ENCODE data around the gene RHCG. TPM values are rescaled to one million over a fixed set of nuclear protein-coding genes. Genes with fewer than 3 reads are reported as not detected.
A peak's percentile ranks its signal among the peaks of the same experiment; 100 is the strongest.

Gene RHCG
- total and polyA plus RNA-seq, 8 donors = 2.2 to 3.1 (median 2.6) TPM; not detected in 2

- intact Hi-C loops (cut with DNase I) = no loop called here
- TF ChIP-seq CTCF (IDR thresholded peaks at IDR 0.05) = no peak
- no peak overlapping the region for H3K4me3 ChIP-seq
- no peak overlapping the region for H3K27ac ChIP-seq
- H3K27me3 ChIP-seq = peaks cover 0 to 82% of the 10 kb centered on the region in 2 donors
- DNase-seq = no peak
- no peaks in the 10 kb centered on the region for H3K9me3 ChIP-seq
- H3K4me1 ChIP-seq = no peaks in the 10 kb centered on the region
- no peaks in the 10 kb centered on the region for H3K36me3 ChIP-seq
- no peak for ATAC-seq
Observed at GRCh38 chr15:89480505-89480904, 15.9 kb downstream of the RHCG start.

- no peak for ATAC-seq
- no peaks in the 10 kb centered on the region for H3K4me1 ChIP-seq
- no peak overlapping the region for H3K4me3 ChIP-seq
- peaks cover 0 to 71% of the 10 kb centered on the region in 2 donors for H3K27me3 ChIP-seq
- no peak overlapping the region for H3K27ac ChIP-seq
- DNase-seq = no peak
- no peak for TF ChIP-seq CTCF (IDR thresholded peaks at IDR 0.05)
- no peaks in the 10 kb centered on the region for H3K9me3 ChIP-seq
- no peaks in the 10 kb centered on the region for H3K36me3 ChIP-seq
- intact Hi-C loops (cut with DNase I) = no loop called here
Observed at GRCh38 chr15:89479173-89479572, 17.2 kb downstream of the RHCG start.

GRCh38 chr15:89477411-89478242, 18.8 kb downstream of the RHCG start:
- Histone ChIP-seq H3K9me3 (no peaks in the 10 kb centered on the region), H3K4me3 (no peak overlapping the region), H3K36me3 (no peaks in the 10 kb centered on the region), H3K27me3 (peaks cover 0 to 69% of the 10 kb centered on the region in 2 donors), H3K4me1 (no peaks in the 10 kb centered on the region), H3K27ac (no peak overlapping the region)
- intact Hi-C loops (cut with DNase I) = no loop called here
- ATAC-seq (no peak), DNase-seq (no peak)
- no peak for TF ChIP-seq CTCF (IDR thresholded peaks at IDR 0.05)

GRCh38 chr15:89475661-89476060, 20.7 kb downstream of the RHCG start:
- no peak overlapping the region for H3K27ac ChIP-seq
- no peak overlapping the region for H3K4me3 ChIP-seq
- H3K27me3 ChIP-seq = peaks cover 9 to 71% of the 10 kb centered on the region in 2 donors
- H3K9me3 ChIP-seq = no peaks in the 10 kb centered on the region
- no peak for ATAC-seq
- no peak for TF ChIP-seq CTCF (IDR thresholded peaks at IDR 0.05)
- H3K36me3 ChIP-seq = no peaks in the 10 kb centered on the region
- intact Hi-C loops (cut with DNase I) = no loop called here
- no peak for DNase-seq
- H3K4me1 ChIP-seq = no peaks in the 10 kb centered on the region

- Histone ChIP-seq H3K9me3 (no peaks in the 10 kb centered on the region), H3K4me3 (no peak overlapping the region), H3K27ac (no peak overlapping the region), H3K4me1 (no peaks in the 10 kb centered on the region), H3K27me3 (peaks cover 9 to 65% of the 10 kb centered on the region in 2 donors), H3K36me3 (no peaks in the 10 kb centered on the region)
- intact Hi-C loops (cut with DNase I) = no loop called here
- TF ChIP-seq CTCF (IDR thresholded peaks at IDR 0.05) = peak; percentile 43 to 49
- peak in 2 of 4 donors; percentile 42 to 46 for DNase-seq
- peak; percentile 74 for ATAC-seq
Observed at GRCh38 chr15:89472785-89473256, 23.6 kb downstream of the RHCG start.

Data from left lung (tissue), 10 donors.